GM23338 (cell line): ENCODE measurements around the gene PTGDS. TPM values are rescaled to one million over a fixed set of nuclear protein-coding genes. Genes with fewer than 3 reads are reported as not detected.

Source experiments
- ATAC-seq: fragments of 200-7000 bp; cut with Tn5 transposase; 3 replicates; pipeline ENCODE4 v1.9.1; 2020
- DNase-seq: peaks from one replicate; pipeline ENCODE4 v3.0.0-alpha.2; 2015; ENCODE audit warnings: low spot score
- H2AFZ ChIP-seq: fragments of 200-600 bp; sonication (generic); 2 replicates; pipeline ENCODE4 v1.8.0; 2016; ENCODE audit warnings: antibody characterized with exemption, mild to moderate bottlenecking, moderate library complexity
- H3F3A ChIP-seq: fragments of 200-600 bp; sonication (generic); replicated peaks from 2 replicates; pipeline ENCODE4 v1.8.0; 2017; ENCODE audit warnings: antibody characterized with exemption, mixed run types, low read depth
- H3K27ac ChIP-seq: fragments of 200-600 bp; sonication (generic); 2 replicates; pipeline ENCODE4 v1.6.1; 2016; ENCODE audit warnings: low read depth
- H3K27me3 ChIP-seq: fragments of 200-600 bp; sonication (generic); 2 replicates; pipeline ENCODE4 v1.8.0; 2016; ENCODE audit warnings: mild to moderate bottlenecking, mixed run types, moderate library complexity; ENCODE audit not compliant: insufficient read depth
- H3K36me3 ChIP-seq: fragments of 200-600 bp; sonication (generic); 2 replicates; pipeline ENCODE4 v1.8.0; 2016; ENCODE audit warnings: mild to moderate bottlenecking; ENCODE audit not compliant: insufficient read depth
- H3K4me1 ChIP-seq: fragments of 200-600 bp; sonication (generic); 2 replicates; pipeline ENCODE4 v1.8.0; 2016; ENCODE audit warnings: mild to moderate bottlenecking, moderate library complexity; ENCODE audit not compliant: insufficient read depth
- H3K4me2 ChIP-seq: fragments of 200-600 bp; sonication (generic); 2 replicates; pipeline ENCODE4 v1.7.1; 2017; ENCODE audit warnings: mixed run types
- H3K4me3 ChIP-seq: fragments of 200-600 bp; sonication (generic); 2 replicates; pipeline ENCODE4 v1.6.1; 2016; ENCODE audit warnings: mixed run types
- H3K79me2 ChIP-seq: fragments of 200-600 bp; sonication (generic); replicated peaks from 2 replicates; pipeline ENCODE4 v1.8.0; 2017; ENCODE audit warnings: mild to moderate bottlenecking; ENCODE audit not compliant: insufficient read depth
- H3K9me2 ChIP-seq: fragments of 200-600 bp; sonication (generic); 2 replicates; pipeline ENCODE4 v1.8.0; 2017; ENCODE audit not compliant: insufficient read depth
- H4K20me1 ChIP-seq: fragments of 200-600 bp; sonication (generic); replicated peaks from 2 replicates; pipeline ENCODE4 v1.8.0; 2017; ENCODE audit warnings: mild to moderate bottlenecking; ENCODE audit not compliant: insufficient read depth
- H3K27ac Mint-ChIP-seq: 2 replicates; pipeline ENCODE4 v1.8.0; 2020; ENCODE audit warnings: inconsistent platforms, mild to moderate bottlenecking, moderate library complexity, mixed read lengths
- H3K27me3 Mint-ChIP-seq: 3 replicates; pipeline ENCODE4 v1.8.0; 2022; ENCODE audit warnings: low read depth, mild to moderate bottlenecking, moderate library complexity, mixed read lengths, inconsistent platforms; ENCODE audit not compliant: insufficient read depth, poor library complexity
- H3K36me3 Mint-ChIP-seq: 3 replicates; pipeline ENCODE4 v1.8.0; 2021; ENCODE audit warnings: low read depth, mild to moderate bottlenecking, inconsistent platforms, moderate library complexity, mixed read lengths
- H3K4me1 Mint-ChIP-seq: 3 replicates; pipeline ENCODE4 v1.8.0; 2020; ENCODE audit warnings: mild to moderate bottlenecking, inconsistent platforms, mixed read lengths
- H3K4me3 Mint-ChIP-seq: 3 replicates; pipeline ENCODE4 v1.8.0; 2021; ENCODE audit warnings: moderate library complexity, mild to moderate bottlenecking, inconsistent platforms, mixed read lengths
- H3K9me3 Mint-ChIP-seq: 3 replicates; pipeline ENCODE4 v1.8.0; 2020; ENCODE audit warnings: moderate library complexity, mild to moderate bottlenecking, inconsistent platforms, mixed read lengths
- CREB1 ChIP-seq: fragments of 250-450 bp; sonication (Bioruptor Pico); IDR thresholded peaks from 2 replicates; pipeline ENCODE4 v1.5.0; 2020; ENCODE audit warnings: low read depth, mild to moderate bottlenecking, moderate library complexity
- CTCF ChIP-seq, 2 experiments: fragments of 200-600 bp in 1 of 2; sonication (generic) in 1 of 2; conservative IDR thresholded peaks; 2 replicates each; pipeline versions ENCODE4 v1.5.1 to v1.6.1; 2016 to 2017; ENCODE audit warnings: antibody characterized with exemption in 2 of 2, low read depth in 2 of 2, mild to moderate bottlenecking in 2 of 2, moderate library complexity in 1 of 2
- ETS1 ChIP-seq: IDR thresholded peaks from 2 replicates; pipeline ENCODE4 v1.6.1; 2016; ENCODE audit warnings: antibody characterized with exemption
- EZH2 ChIP-seq: fragments of 200-600 bp; sonication (generic); IDR thresholded peaks from one replicate; pipeline ENCODE4 v1.8.0; 2017; ENCODE audit warnings: antibody characterized with exemption, mild to moderate bottlenecking, low read depth; ENCODE audit not compliant: unreplicated experiment
- EZH2phosphoT487 ChIP-seq: fragments of 200-600 bp; sonication (generic); IDR thresholded peaks from one replicate; pipeline ENCODE4 v1.8.1; 2018; ENCODE audit warnings: antibody characterized with exemption; ENCODE audit not compliant: unreplicated experiment
- JUNB ChIP-seq: IDR thresholded peaks from one replicate; pipeline ENCODE4 v1.6.1; 2016; ENCODE audit warnings: antibody characterized with exemption; ENCODE audit not compliant: unreplicated experiment
- POLR2AphosphoS5 ChIP-seq: IDR thresholded peaks from 2 replicates; pipeline ENCODE4 v1.6.1; 2016; ENCODE audit warnings: antibody characterized with exemption, low read depth
- REST ChIP-seq: IDR thresholded peaks from one replicate; pipeline ENCODE4 v1.6.1; 2018; ENCODE audit warnings: antibody characterized with exemption; ENCODE audit not compliant: unreplicated experiment
- ZNF331 ChIP-seq: fragments of 250-450 bp; sonication (Bioruptor Pico); IDR thresholded peaks from 2 replicates; pipeline ENCODE4 v1.5.0; 2020; ENCODE audit warnings: low read depth, mild to moderate bottlenecking, moderate library complexity
- polyA plus RNA-seq: library from polyadenylated mRNA; unstranded; fragments of >200 nt; fragmentation: Nextera tagmentation; extraction: Ambion mirVana; gene quantifications from 2 replicates; pipeline ENCODE4 v1.2.1, GENCODE V29; 2016
- total RNA-seq: library from RNA; depleted of rRNA; stranded (reverse); fragments of >200 nt; shearing (Covaris generic); gene quantifications from 2 replicates; pipeline ENCODE4 v1.2.3, GENCODE V29; 2014

PTGDS gene
- total and polyA plus RNA-seq, 2 experiments from 2014 or later: 1.9 to 3.1 TPM

GRCh38 chr9:136975644-136976043 lies 1.7 kb upstream of the PTGDS start:
- Histone ChIP-seq H3K79me2 (no peaks in the 10 kb centered on the region), H2AFZ (no peak overlapping the region), H3K4me1 (no peaks in the 10 kb centered on the region), H3K9me2 (no peaks in the 10 kb centered on the region), H3K4me3 (no peak overlapping the region), H3K27ac (no peak overlapping the region), H3K36me3 (no peaks in the 10 kb centered on the region), H3K4me2 (no peak overlapping the region), H3K27me3 (no peaks in the 10 kb centered on the region), H4K20me1 (no peaks in the 10 kb centered on the region), H3F3A (no peaks in the 10 kb centered on the region)
- peak; percentile 82 for DNase-seq
- peak; percentile 43 for ATAC-seq
- no peaks in the 10 kb centered on the region for H3K9me3 Mint-ChIP-seq
- TF ChIP-seq POLR2AphosphoS5: no peak
- peak; percentile 59 to 89 for TF ChIP-seq CTCF (conservative IDR thresholded peaks at IDR 0.05; ENCODE audit: low read depth in 2 of 2)
- TF ChIP-seq EZH2phosphoT487: no peak
- H3K36me3 Mint-ChIP-seq: no peaks in the 10 kb centered on the region
- H3K4me1 Mint-ChIP-seq: peaks cover 2% of the 10 kb centered on the region; the same call in 1 of the 3 replicates
- peaks cover 9% of the 10 kb centered on the region for H3K27me3 Mint-ChIP-seq
- no peak overlapping the region for H3K27ac Mint-ChIP-seq
- H3K4me3 Mint-ChIP-seq: no peak overlapping the region

- Histone ChIP-seq H3K4me1 (no peaks in the 10 kb centered on the region), H2AFZ (peak overlapping the region; percentile 52; the same call in 1 of the 2 replicates), H3K9me2 (no peaks in the 10 kb centered on the region), H4K20me1 (no peaks in the 10 kb centered on the region), H3F3A (no peaks in the 10 kb centered on the region), H3K4me2 (peak overlapping the region; percentile 86), H3K27ac (no peak overlapping the region), H3K27me3 (no peaks in the 10 kb centered on the region), H3K4me3 (peak overlapping the region; percentile 70), H3K79me2 (no peaks in the 10 kb centered on the region), H3K36me3 (no peaks in the 10 kb centered on the region)
- Mint-ChIP-seq H3K9me3 (no peaks in the 10 kb centered on the region), H3K27me3 (peaks cover 7% of the 10 kb centered on the region), H3K27ac (no peak overlapping the region), H3K36me3 (no peaks in the 10 kb centered on the region), H3K4me1 (peaks cover 2% of the 10 kb centered on the region; the same call in 1 of the 3 replicates), H3K4me3 (peak overlapping the region; percentile 64)
- peak; percentile 40 for DNase-seq
- peak; percentile 25 for ATAC-seq
- TF ChIP-seq EZH2: no peak
- no peak for TF ChIP-seq CTCF (conservative IDR thresholded peaks at IDR 0.05; ENCODE audit: low read depth in 2 of 2)
- no peak for TF ChIP-seq ETS1
- no peak for TF ChIP-seq ZNF331 (CRISPR knock-in tag)
- TF ChIP-seq JUNB: no peak
- TF ChIP-seq REST: no peak
- TF ChIP-seq CREB1: no peak
Observed at GRCh38 chr9:136977649-136978072, 357 bp downstream of the PTGDS start.
